Measurements from ENCODE around the gene PDCD2L.
"Not testable (repeated sequence)": the region's sequence is repeated elsewhere in the genome, so short reads cannot be mapped to it uniquely, and the experiment has no call there.

DNA sequence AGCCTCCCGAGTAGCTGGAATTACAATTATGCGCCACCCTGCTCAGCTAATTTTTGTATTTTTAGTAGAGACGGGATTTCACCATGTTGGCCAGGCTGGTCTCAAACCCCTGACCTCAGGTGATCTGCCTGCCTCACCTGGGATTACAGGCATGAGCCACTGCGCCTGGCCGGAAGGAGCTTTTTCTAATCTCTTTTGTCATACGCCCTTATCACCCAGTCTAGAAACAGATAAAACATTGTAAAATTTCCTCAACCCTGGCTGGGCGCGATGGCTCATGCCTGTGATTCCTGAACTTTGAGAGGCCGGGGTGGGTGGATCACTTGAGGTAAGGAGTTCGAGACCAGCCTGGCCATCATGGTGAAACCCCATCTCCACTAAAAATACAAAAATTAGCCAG, 35.0 kb upstream of the PDCD2L start:
- TF ChIP-seq CTCF, POLR2A (IDR thresholded peaks at IDR 0.05): not testable (repeated sequence)
